HepG2 (cell line): ENCODE results near the gene CDYL. TPM values are rescaled to one million over a fixed set of nuclear protein-coding genes. Genes with fewer than 3 reads are reported as not detected.

ENCODE experiments used
- ATAC-seq: fragments of 200-7000 bp; cut with Tn5 transposase; 3 replicates; pipeline ENCODE4 v1.9.1; 2020; ENCODE audit warnings: mild to moderate bottlenecking, moderate library complexity
- BruUV-seq: library from RNA; stranded (reverse); fragments of 400-500 nt; replicated peaks from 2 replicates; lab custom pipeline; 2021; lab: Mats Ljungman, UMichigan
- CTCF ChIA-PET: fragments of 300-600 bp; formaldehyde crosslinking; extraction: SDS; loops from one replicate; lab custom pipeline; 2021; ENCODE audit warnings: low total read pairs, inconsistent platforms, low intra/inter-chr PET ratio; lab: Yijun Ruan, JAX
- POLR2A ChIA-PET: fragments of 350-600 bp; sonication (Branson Sonifier 250); formaldehyde crosslinking; loops from one replicate; lab custom pipeline; 2020; ENCODE audit warnings: antibody characterized with exemption, inconsistent platforms; lab: Yijun Ruan, JAX
- DNase-seq: peaks from one replicate; pipeline ENCODE4 v3.0.0-alpha.2; 2015; ENCODE audit warnings: low spot score
- FAIRE-seq: peaks from 3 replicates; lab custom pipeline; 2011; peaks lifted over from hg19 to GRCh38; lab: Jason Lieb, UNC
- H2AFZ ChIP-seq: one replicate; pipeline ENCODE4 v1.6.1; 2011; ENCODE audit warnings: low read length, inconsistent platforms
- H3K27ac ChIP-seq: fragments of 300-600 bp; 3 replicates; pipeline ENCODE4 v1.8.0; 2011; ENCODE audit warnings: mixed run types, mild to moderate bottlenecking, mixed read lengths, low read length, inconsistent platforms; ENCODE audit not compliant: insufficient read depth; ENCODE audit errors: extremely low read length
- H3K27me3 ChIP-seq, 2 experiments: fragments of 200-600 bp in 1 of 2; 2 replicates in 1 of 2; 3 replicates in 1 of 2; pipeline versions ENCODE4 v1.6.0 to v1.8.0; 2011; ENCODE audit warnings: low read length in 2 of 2, mild to moderate bottlenecking in 2 of 2, moderate library complexity in 2 of 2, inconsistent platforms in 1 of 2; ENCODE audit not compliant: insufficient read depth in 2 of 2, control insufficient read depth in 1 of 2
- H3K36me3 ChIP-seq, 2 experiments: fragments of 200-600 bp in 1 of 2; replicated peaks in 1 of 2; 2 replicates in 1 of 2; 3 replicates in 1 of 2; pipeline versions ENCODE4 v1.5.1 to v1.8.0; 2011; ENCODE audit warnings: low read length in 2 of 2, inconsistent platforms in 1 of 2; ENCODE audit not compliant: insufficient read depth in 2 of 2, control insufficient read depth in 1 of 2
- H3K4me1 ChIP-seq: 2 replicates; pipeline ENCODE4 v1.5.1; 2012; ENCODE audit warnings: low read length, inconsistent platforms; ENCODE audit not compliant: insufficient read depth
- H3K4me2 ChIP-seq: 2 replicates; pipeline ENCODE4 v1.6.0; 2011; ENCODE audit warnings: low read depth, low read length, inconsistent platforms
- H3K4me3 ChIP-seq, 3 experiments: fragments of 200-600 bp in 1 of 3; sonication (generic), shearing (Covaris generic) in 1 of 3; replicated peaks in 1 of 3; 2 replicates each; pipeline ENCODE4 v1.5.1; 2011 to 2016; ENCODE audit warnings: low read length in 3 of 3, inconsistent platforms in 2 of 3, low read depth in 2 of 3, mild to moderate bottlenecking in 2 of 3, control low read depth in 1 of 3, mixed read lengths in 1 of 3; ENCODE audit not compliant: insufficient read depth in 1 of 3
- H3K79me2 ChIP-seq: one replicate; pipeline ENCODE4 v1.6.1; 2011; ENCODE audit warnings: low read length, inconsistent platforms; ENCODE audit not compliant: insufficient read depth
- H3K9ac ChIP-seq: 2 replicates; pipeline ENCODE4 v1.6.0; 2011; ENCODE audit warnings: mild to moderate bottlenecking, low read depth, low read length, inconsistent platforms; ENCODE audit not compliant: insufficient read depth
- H3K9me3 ChIP-seq: 2 replicates; pipeline ENCODE4 v1.5.1; 2012; ENCODE audit warnings: mild to moderate bottlenecking, low read length
- H4K20me1 ChIP-seq: 2 replicates; pipeline ENCODE4 v1.6.0; 2011; ENCODE audit warnings: inconsistent platforms, mild to moderate bottlenecking, low read length, moderate library complexity; ENCODE audit not compliant: insufficient read depth
- BHLHE40 ChIP-seq: IDR thresholded peaks from 2 replicates; pipeline ENCODE4 v1.6.1; 2011; ENCODE audit warnings: low read length, improper control_type of control experiment
- CREM ChIP-seq, 2 experiments: sonication (generic) in 1 of 2; formaldehyde crosslinking in 1 of 2; IDR thresholded peaks; 2 replicates each; pipeline versions ENCODE4 v1.4.0 to v1.6.1; 2016 to 2020; ENCODE audit warnings: antibody characterized with exemption in 1 of 2, mild to moderate bottlenecking in 1 of 2, missing genetic modification reagents in 1 of 2
- DBP ChIP-seq: sonication (generic); formaldehyde crosslinking; IDR thresholded peaks from 2 replicates; pipeline ENCODE4 v1.4.0; 2020; ENCODE audit warnings: missing genetic modification reagents; ENCODE audit errors: not compliant biosample characterization
- EP300 ChIP-seq, 3 experiments: sonication (generic) in 1 of 3; formaldehyde crosslinking in 1 of 3; IDR thresholded peaks; 2 replicates each; pipeline versions ENCODE4 v1.5.1 to v1.6.1; 2011 to 2020; ENCODE audit warnings: low read depth in 2 of 3, low read length in 2 of 3, borderline replicate concordance in 1 of 3, improper control_type of control experiment in 1 of 3, mild to moderate bottlenecking in 1 of 3, missing genetic modification reagents in 1 of 3, moderate library complexity in 1 of 3
- FOSL2 ChIP-seq: sonication (generic); formaldehyde crosslinking; IDR thresholded peaks from 2 replicates; pipeline ENCODE4 v1.4.0; 2020; ENCODE audit warnings: missing genetic modification reagents
- GABPB1 ChIP-seq: IDR thresholded peaks from 2 replicates; pipeline ENCODE4 v1.6.1; 2016; ENCODE audit warnings: mild to moderate bottlenecking, missing genetic modification reagents, moderate library complexity, missing compliant biosample characterization
- JUN ChIP-seq: sonication (generic); formaldehyde crosslinking; IDR thresholded peaks from 2 replicates; pipeline ENCODE4 v1.4.0; 2020; ENCODE audit warnings: mild to moderate bottlenecking, missing genetic modification reagents
- MED8 ChIP-seq: sonication (generic); formaldehyde crosslinking; IDR thresholded peaks from 2 replicates; pipeline ENCODE4 v1.8.1; 2023; ENCODE audit warnings: mild to moderate bottlenecking, missing genetic modification reagents; ENCODE audit not compliant: insufficient replicate concordance
- MXD4 ChIP-seq: IDR thresholded peaks from 2 replicates; pipeline ENCODE4 v1.6.1; 2016; ENCODE audit warnings: mild to moderate bottlenecking, missing biosample characterization, missing genetic modification reagents
- SALL1 ChIP-seq: sonication (generic); formaldehyde crosslinking; IDR thresholded peaks from 2 replicates; pipeline ENCODE4 v1.8.0; 2022; ENCODE audit warnings: mild to moderate bottlenecking, missing genetic modification reagents
- SRF ChIP-seq: IDR thresholded peaks from 2 replicates; pipeline ENCODE4 v1.6.1; 2011; ENCODE audit warnings: mild to moderate bottlenecking, low read depth, low read length, moderate library complexity
- TEF ChIP-seq: sonication (generic); formaldehyde crosslinking; IDR thresholded peaks from 2 replicates; pipeline ENCODE4 v1.5.0; 2020; ENCODE audit warnings: missing genetic modification reagents
- ZBTB39 ChIP-seq: sonication (generic); formaldehyde crosslinking; IDR thresholded peaks from 2 replicates; pipeline ENCODE4 v1.5.0; 2020; ENCODE audit warnings: missing genetic modification reagents
- ZFX ChIP-seq: sonication (generic); formaldehyde crosslinking; IDR thresholded peaks from 2 replicates; pipeline ENCODE4 v1.4.0; 2020; ENCODE audit warnings: mild to moderate bottlenecking, low read depth, missing genetic modification reagents, moderate library complexity
- ZXDC ChIP-seq: sonication (generic); formaldehyde crosslinking; IDR thresholded peaks from 2 replicates; pipeline ENCODE4 v1.5.0; 2020; ENCODE audit warnings: mild to moderate bottlenecking, missing genetic modification reagents
- WGBS: methylation state at CpG from one replicate; pipeline ENCODE4 v1.1.6; 2017; ENCODE audit warnings: low lambda C conversion rate; 5-methylcytosine and 5-hydroxymethylcytosine counted together
- in situ Hi-C: cut with HindIII; loops from 2 replicates; pipeline ENCODE4 v1.10.0; 2017; ENCODE audit warnings: low pct_unique_long_range_greater_than_20kb; ENCODE audit not compliant: extremely low pct_ligation_motif_present
- intact Hi-C: fragments of 100-400 bp; cut with micrococcal nuclease; formaldehyde crosslinking; loops from one replicate; pipeline ENCODE4 v1.10.0; 2022; ENCODE audit not compliant: unreplicated experiment
- polyA plus RNA-seq, 8 experiments: library from polyadenylated mRNA; depleted of rRNA in 3 of 8; stranded (reverse) in 7 of 8; unstranded in 1 of 8; fragments of >200 nt; fragmentation: Illumina TruSeq in 4 of 8; extraction: Trizol in 4 of 8; gene quantifications; 2 replicates each; pipeline versions ENCODE4 v1.2.1 to v1.2.3, GENCODE V29; 2011 to 2016; ENCODE audit warnings: low read depth in 4 of 8, missing spikeins in 1 of 8, mixed read lengths in 1 of 8; ENCODE audit not compliant: insufficient read depth in 1 of 8
- total RNA-seq, 5 experiments: library from RNA; depleted of rRNA; stranded (reverse); fragments of >200 nt; fragmentation: Illumina TruSeq; extraction: Trizol; gene quantifications; 2 replicates each; pipeline ENCODE4 v1.2.3, GENCODE V29; 2016; ENCODE audit warnings: low read depth in 1 of 5

CDYL gene
- total and polyA plus RNA-seq, 2 of the 13 experiments (the other 11 are each of a cell fraction or from before 2014, with no cell fraction given): 22.8 to 105 TPM

GRCh38 chr6:4788482-4788881 is 12.3 kb downstream of the CDYL start:
- WGBS: 96% methylated on average over 6 of the region's 6 CpGs
- DNase-seq: no peak
- no peaks in the 10 kb centered on the region for H3K9me3 ChIP-seq
- no peak overlapping the region for H3K4me2 ChIP-seq
- POLR2A ChIA-PET: no interaction called here
- H3K9ac ChIP-seq: no peak overlapping the region
- TF ChIP-seq ZXDC (CRISPR knock-in tag) (no peak), FOSL2 (CRISPR knock-in tag) (no peak), JUN (CRISPR knock-in tag) (no peak), MXD4 (CRISPR knock-in tag) (no peak), EP300 (IDR thresholded peaks at IDR 0.05; ENCODE audit: low read depth in 2 of 2, low read length in 2 of 2) (no peak), EP300 (CRISPR knock-in tag; IDR thresholded peaks at IDR 0.05; ENCODE audit: borderline replicate concordance) (no peak), BHLHE40 (no peak), DBP (no peak), TEF (no peak), ZBTB39 (CRISPR knock-in tag) (no peak), ZFX (no peak), SALL1 (CRISPR knock-in tag) (no peak), MED8 (no peak), GABPB1 (no peak), CREM (IDR thresholded peaks at IDR 0.05) (no peak), CREM (CRISPR knock-in tag; IDR thresholded peaks at IDR 0.05) (no peak), SRF (no peak)
- TF ChIP-seq, all 625 proteins: peak for 0
- BruUV-seq: no TSS peak
- Histone ChIP-seq H3K36me3 (no peaks in the 10 kb centered on the region), H2AFZ (no peak overlapping the region), H3K27ac (no peak overlapping the region), H4K20me1 (peaks cover 9% of the 10 kb centered on the region), H3K4me3 (no peak overlapping the region), H3K79me2 (peaks cover 82% of the 10 kb centered on the region), H3K4me1 (peaks cover 35% of the 10 kb centered on the region), H3K27me3 (no peaks in the 10 kb centered on the region)
- CTCF ChIA-PET: no interaction called here
- ATAC-seq: no peak
- in situ Hi-C loops (no loop called here), intact Hi-C loops (no loop called here)
- FAIRE-seq: no peak
